GM21576 (cell line): Measurements from ENCODE around the gene CCL21.
"Not testable (repeated sequence)": the region's sequence is repeated elsewhere in the genome, so short reads cannot be mapped to it uniquely, and the experiment has no call there.

Experiments used
- ATAC-seq: cut with Tn5 transposase; IDR thresholded peaks from one replicate; pipeline ENCODE4 v1.9.1; 2021; ENCODE audit warnings: mild to moderate bottlenecking, moderate library complexity; ENCODE audit not compliant: unreplicated experiment

The CCL21 gene

GRCh38 chr9:34710023-34710422 is at the start of gene CCL21:
Gene CCL21, minus strand, starts transcription at chr9:34710136. Its CDS starts 70 bp downstream, at chr9:34710066.
- ATAC-seq, result no peak

DNA sequence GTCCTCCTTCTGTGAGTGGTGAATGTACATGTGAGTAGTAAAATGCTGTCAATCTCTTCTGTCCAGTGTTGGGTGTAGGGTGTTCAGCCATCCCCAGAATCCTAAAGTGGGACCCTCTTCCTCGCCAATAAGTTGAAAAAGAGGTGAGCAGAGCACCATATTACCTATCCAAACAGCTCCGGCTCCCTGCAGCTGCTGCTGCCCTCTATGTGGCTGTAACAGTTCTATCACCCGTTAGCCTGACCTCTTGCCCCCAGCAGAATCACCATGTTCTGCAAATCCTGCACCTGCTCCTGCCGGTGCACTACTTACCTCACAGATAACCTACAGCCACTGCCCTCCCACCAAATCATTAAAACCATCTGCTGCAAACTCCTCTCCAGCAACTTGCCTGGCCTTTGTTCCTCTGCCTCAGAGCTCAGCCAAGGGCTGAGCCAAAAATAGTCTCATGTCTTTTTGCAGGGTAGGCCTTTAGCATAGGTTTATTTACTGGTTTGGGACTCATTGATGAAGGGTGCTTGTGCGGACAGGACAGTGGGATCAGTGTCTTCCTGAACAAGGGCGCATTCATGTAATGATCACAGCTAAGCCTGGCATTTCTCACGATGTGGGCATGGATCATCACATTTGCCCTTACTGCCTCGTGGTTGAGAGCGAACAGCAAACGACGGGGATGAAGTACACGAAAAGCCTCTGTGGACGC is 49.6 kb upstream of the CCL21 start:
- no peak for ATAC-seq

GRCh38 chr9:34750320-34750719 is 40.4 kb upstream of the CCL21 start:
- not testable (repeated sequence) for ATAC-seq

DNA sequence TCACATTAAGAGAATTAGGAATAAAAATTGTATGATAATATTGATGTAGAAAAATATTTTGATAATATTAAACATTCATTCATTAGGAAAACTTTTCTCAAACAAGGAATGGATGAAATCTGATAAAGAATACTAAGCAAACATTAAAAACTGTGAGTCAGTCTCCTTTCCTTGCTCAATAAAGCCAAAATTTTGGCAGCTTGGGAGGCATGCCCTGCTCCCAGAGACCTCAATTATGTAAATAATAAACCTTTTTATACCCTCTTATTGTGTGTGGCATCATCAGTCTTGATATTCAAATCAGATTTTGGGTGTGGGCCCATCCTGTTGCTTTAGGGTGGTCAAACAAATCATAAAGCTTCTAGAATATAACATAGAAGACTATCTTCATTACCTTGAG is 36.6 kb upstream of the CCL21 start:
- ATAC-seq, result no peak

DNA sequence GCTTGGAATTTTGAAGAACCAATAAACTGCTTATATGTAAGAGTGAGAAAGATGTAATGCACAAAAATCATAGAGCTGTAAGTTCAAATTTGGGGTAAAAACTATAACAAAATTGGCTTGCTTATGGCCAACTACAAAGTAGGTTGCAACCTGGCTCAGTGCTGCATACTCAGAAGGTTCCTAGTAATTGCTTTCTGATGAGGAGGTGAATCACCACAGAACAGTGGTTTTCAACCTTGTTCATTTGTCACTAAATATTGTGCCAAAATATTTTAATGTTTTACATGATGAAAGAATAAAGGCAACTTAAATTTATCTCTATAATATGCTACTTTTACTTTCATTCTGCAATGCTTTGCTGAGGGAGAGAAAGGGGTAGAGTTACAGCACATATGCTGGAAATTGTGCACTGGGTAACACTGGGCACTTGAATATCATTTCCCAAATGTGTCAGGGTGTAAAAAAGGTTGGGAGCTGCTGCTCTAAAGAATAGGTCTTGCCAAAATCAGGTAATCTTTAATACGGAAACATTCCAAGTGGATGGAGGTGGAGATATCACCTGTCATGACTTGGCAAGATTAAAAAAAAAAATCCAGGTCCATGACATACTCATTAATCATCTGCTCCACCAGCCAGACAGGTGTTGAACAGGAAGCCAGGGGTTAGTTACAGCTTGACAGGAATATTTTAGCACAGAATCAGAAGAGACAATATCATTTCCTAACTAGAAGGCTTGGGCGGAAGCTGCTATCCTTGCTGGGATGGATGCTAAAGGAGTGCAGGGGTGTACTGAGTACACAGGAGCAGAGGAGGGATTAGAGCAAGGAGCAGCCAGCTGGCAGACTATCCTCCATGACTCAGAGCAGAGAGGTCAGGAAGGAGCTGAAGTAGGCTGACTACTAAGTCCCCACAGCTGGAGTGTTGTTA is 34.6 kb upstream of the CCL21 start:
- ATAC-seq, result no peak

GRCh38 chr9:34742710-34743109 is 32.8 kb upstream of the CCL21 start:
- ATAC-seq, result no peak

GRCh38 chr9:34741628-34742027 is 31.7 kb upstream of the CCL21 start:
- no peak for ATAC-seq

- not testable (repeated sequence) for ATAC-seq
These were observed 30.2 kb upstream of the CCL21 start for GRCh38 chr9:34740176-34740575.

- ATAC-seq, result no peak
These were observed 27.8 kb upstream of the CCL21 start for GRCh38 chr9:34737677-34738260.

GRCh38 chr9:34734720-34735119 is 24.8 kb upstream of the CCL21 start:
- ATAC-seq, result no peak

DNA sequence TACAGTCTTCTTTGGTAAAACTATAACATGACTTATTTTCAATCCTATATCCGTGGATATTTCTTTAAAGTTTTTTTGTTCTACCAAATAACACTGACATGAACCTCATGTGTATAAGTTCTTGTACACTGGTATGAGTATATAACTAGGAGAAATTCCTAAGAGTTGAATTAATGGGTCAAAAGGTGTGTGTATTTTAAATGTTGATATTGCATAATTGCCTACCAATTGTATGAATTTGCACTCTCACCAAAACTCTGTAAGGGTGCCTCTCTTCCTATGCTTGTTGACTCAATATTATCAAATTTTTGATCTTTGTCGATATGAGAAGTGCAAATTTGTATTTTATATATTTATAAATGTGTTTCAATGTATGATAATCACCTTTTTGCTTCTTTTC is 22.9 kb upstream of the CCL21 start:
- ATAC-seq, result no peak

- ATAC-seq, result no peak
These were observed 22.5 kb upstream of the CCL21 start for GRCh38 chr9:34732478-34732877.

GRCh38 chr9:34723141-34723540 is 13.2 kb upstream of the CCL21 start:
- ATAC-seq, result no peak

DNA sequence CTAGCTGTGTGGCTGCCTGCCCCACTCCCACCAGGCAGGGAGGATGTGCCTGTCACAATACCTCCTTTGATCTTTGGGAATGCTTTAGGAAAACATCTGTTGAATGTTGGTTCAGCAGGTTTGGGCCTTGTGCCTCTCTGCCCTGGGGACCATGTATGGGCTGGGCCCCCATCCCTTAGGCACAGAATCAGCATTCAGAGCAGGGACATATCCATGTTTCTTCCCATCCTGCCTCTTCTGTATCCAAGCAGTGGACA is 9.8 kb upstream of the CCL21 start:
- ATAC-seq, result not testable (repeated sequence)

DNA sequence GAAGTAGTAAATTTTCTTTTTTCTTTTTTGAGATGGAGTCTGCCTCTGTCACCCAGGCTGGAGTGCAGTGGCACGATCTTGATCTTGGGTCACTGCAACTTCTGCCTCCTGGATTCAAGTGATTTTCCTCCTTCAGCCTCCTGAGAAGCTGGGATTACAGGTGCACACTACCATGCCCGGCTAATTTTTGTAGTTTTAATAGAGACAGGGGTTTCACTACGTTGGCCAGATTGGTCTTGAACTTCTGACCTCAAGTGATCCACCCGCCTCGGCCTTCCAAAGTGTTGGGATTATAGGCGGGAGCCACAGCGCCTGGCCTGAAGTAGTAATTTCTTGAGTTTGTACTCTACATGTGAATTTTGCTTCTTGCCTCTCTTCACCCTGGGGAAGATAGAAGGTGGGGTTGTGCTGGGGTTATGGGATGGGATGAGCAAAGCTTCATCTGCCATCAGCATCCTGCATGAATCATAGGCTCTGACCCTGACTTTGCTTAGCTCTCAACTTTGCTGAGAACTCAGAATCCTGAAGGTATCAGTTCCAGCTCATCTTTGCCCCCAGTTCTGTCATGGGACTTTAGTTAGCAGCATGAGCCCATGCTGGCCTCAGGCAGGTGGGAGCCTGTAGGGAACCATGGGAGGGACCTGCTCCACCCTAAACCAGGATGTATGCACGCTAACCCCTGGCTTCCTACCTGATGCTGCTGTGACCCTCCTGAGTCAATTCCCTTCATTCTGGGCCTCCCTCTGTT is 9.3 kb upstream of the CCL21 start:
- no peak for ATAC-seq

DNA sequence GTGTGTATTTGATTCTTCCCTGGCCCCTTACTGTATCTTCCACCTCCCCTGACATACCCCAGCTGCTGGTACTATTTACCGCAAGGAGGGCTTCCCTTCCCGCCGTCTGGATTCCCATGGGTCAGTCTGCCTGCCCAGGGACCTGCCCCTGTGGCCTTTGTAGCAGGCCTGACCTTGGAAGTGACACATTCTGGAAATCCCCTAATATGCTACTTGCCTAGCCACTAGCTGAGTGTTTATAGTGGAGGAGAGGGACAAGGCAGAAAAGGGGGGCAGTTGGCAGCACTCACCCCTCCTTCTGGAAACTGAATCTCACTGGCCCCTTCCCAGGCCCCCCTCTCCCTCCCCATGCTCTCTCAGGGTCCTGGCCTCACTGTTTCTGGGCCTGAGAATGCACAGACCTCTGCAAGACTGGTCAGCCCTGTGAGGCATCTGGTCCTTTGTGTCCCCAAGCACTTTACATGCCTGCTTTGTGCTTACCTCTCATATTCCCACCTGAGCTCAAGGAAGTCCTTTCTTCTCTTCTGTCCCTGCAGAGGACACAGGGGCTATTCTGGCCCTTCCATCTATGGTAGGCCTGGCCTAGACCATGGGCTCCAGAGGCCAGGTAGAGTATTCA is 8.2 kb upstream of the CCL21 start:
- no peak for ATAC-seq

DNA sequence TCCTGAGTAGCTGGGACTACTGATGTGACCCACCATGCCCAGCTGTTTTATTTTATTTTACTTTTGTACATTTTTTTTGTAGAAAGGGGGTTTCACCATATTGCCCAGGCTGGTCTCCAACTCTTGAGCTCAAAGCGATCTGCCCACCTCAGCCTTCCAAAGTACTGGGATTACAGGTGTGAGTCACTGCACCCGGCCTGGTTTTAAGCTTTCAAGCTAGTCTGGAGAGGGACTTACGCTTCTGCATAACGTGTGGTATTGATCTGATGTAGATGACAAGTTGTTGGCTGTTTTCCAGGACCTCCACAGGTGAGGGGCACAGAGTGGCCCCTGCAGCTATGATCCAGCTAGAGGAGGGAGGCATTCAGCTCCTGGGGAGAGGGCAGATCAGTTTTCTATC is 6.8 kb upstream of the CCL21 start:
- ATAC-seq, result no peak

- no peak for ATAC-seq
These were observed 5.8 kb upstream of the CCL21 start for GRCh38 chr9:34715639-34716215.

GRCh38 chr9:34714007-34714406 is 4.1 kb upstream of the CCL21 start:
- ATAC-seq, result no peak

- ATAC-seq, result no peak
These were observed 2.2 kb upstream of the CCL21 start for GRCh38 chr9:34712140-34712539.
